ENCODE results near the gene KIAA1671. TPM values are rescaled to one million over a fixed set of nuclear protein-coding genes. Genes with fewer than 3 reads are reported as not detected.

The KIAA1671 gene
- total and polyA plus RNA-seq, 2 of the 13 experiments (the other 11 are each of a cell fraction or from before 2014, with no cell fraction given): 13.5 to 13.6 TPM

DNA sequence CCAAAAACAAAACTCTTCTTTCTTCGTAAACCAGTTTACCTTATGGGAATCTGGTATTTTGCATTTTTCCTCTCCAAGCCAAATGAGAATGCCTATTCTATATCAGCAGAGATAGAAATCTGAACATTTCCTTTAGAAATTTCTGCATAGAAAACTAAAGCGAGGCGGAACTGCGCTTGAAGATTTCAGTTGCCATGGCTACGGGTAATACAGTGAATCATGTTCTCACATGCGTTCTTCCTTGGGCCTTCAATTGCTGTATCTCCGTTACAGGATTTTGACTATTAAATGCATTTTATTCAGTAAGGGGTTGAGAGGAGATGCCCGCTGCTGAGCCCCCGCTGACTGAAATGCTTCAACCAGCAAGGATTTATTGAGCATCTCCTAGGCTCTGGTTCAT, 138.9 kb downstream of the KIAA1671 start:
- DNase-seq (ENCODE audit: low spot score) (no peak), FAIRE-seq (no peak), ATAC-seq (no peak)
- H3K4me2 ChIP-seq (ENCODE audit: low read depth, low read length): no peak overlapping the region
- peaks cover 14% of the 10 kb centered on the region for H3K4me1 ChIP-seq (ENCODE audit: insufficient read depth, low read length)
- no peaks in the 10 kb centered on the region for H3K27me3 ChIP-seq (ENCODE audit: control insufficient read depth in 1 of 2, insufficient read depth in 2 of 2, low read length in 2 of 2)
- CTCF ChIA-PET (ENCODE audit: low intra/inter-chr PET ratio, low total read pairs): no interaction called here
- intact Hi-C loops (cut with micrococcal nuclease; ENCODE audit: unreplicated experiment) (no loop called here), in situ Hi-C loops (cut with HindIII; ENCODE audit: extremely low pct_ligation_motif_present, low pct_unique_long_range_greater_than_20kb) (no loop called here)
- H3K79me2 ChIP-seq (ENCODE audit: insufficient read depth, low read length): no peaks in the 10 kb centered on the region
- WGBS (ENCODE audit: low lambda C conversion rate): 97% methylated on average over 9 of the region's 9 CpGs
- no peak overlapping the region for H3K27ac ChIP-seq (ENCODE audit: extremely low read length, insufficient read depth, low read length)
- H3K36me3 ChIP-seq (replicated peaks in 1 of 2; ENCODE audit: control insufficient read depth in 1 of 2, insufficient read depth in 2 of 2, low read length in 2 of 2): no peaks in the 10 kb centered on the region
- no peak overlapping the region for H3K4me3 ChIP-seq (replicated peaks in 1 of 3; ENCODE audit: insufficient read depth in 1 of 3, low read depth in 2 of 3, low read length in 3 of 3)
- H4K20me1 ChIP-seq (ENCODE audit: insufficient read depth, low read length): no peaks in the 10 kb centered on the region
- no peaks in the 10 kb centered on the region for H3K9me3 ChIP-seq (ENCODE audit: low read length)
- POLR2A ChIA-PET: no interaction called here
- BruUV-seq (replicated peaks): no TSS peak
- H2AFZ ChIP-seq (ENCODE audit: low read length): no peak overlapping the region
- no peak overlapping the region for H3K9ac ChIP-seq (ENCODE audit: insufficient read depth, low read depth, low read length)
- no peak for TF ChIP-seq KDM3A (CRISPR knock-in tag; IDR thresholded peaks at IDR 0.05; ENCODE audit: low read depth)
- no peak for TF ChIP-seq CBFB (CRISPR knock-in tag; IDR thresholded peaks at IDR 0.05)
- TF ChIP-seq RCOR2 (CRISPR knock-in tag; IDR thresholded peaks at IDR 0.05): no peak
- no peak for TF ChIP-seq HMGXB4 (CRISPR knock-in tag; IDR thresholded peaks at IDR 0.05; ENCODE audit: borderline replicate concordance in 1 of 2, low read depth in 1 of 2)
- TF ChIP-seq FOXJ3 (CRISPR knock-in tag; IDR thresholded peaks at IDR 0.05; ENCODE audit: borderline replicate concordance): no peak
- no peak for TF ChIP-seq REST (IDR thresholded peaks at IDR 0.05; ENCODE audit: borderline replicate concordance in 1 of 2, low read depth in 1 of 2, low read length in 2 of 2)
- TF ChIP-seq TERF1 (CRISPR knock-in tag; IDR thresholded peaks at IDR 0.05): no peak
- TF ChIP-seq RNF2 (conservative IDR thresholded peaks at IDR 0.05; ENCODE audit: low read depth): no peak
- no peak for TF ChIP-seq CHD4 (IDR thresholded peaks at IDR 0.05; ENCODE audit: borderline replicate concordance, low read length)
- no peak for TF ChIP-seq AGO1 (IDR thresholded peaks at IDR 0.05; ENCODE audit: low read depth, low read length, poor library complexity, severe bottlenecking)
- TF ChIP-seq SNAI1 (CRISPR knock-in tag; IDR thresholded peaks at IDR 0.05; ENCODE audit: borderline replicate concordance): no peak
- no peak for TF ChIP-seq ZNF292 (CRISPR knock-in tag; IDR thresholded peaks at IDR 0.05; ENCODE audit: borderline replicate concordance, low read depth)
- TF ChIP-seq STAG1 (CRISPR knock-in tag; IDR thresholded peaks at IDR 0.05): no peak
- TF ChIP-seq TBL1XR1 (IDR thresholded peaks at IDR 0.05; ENCODE audit: borderline replicate concordance, low read length, partially characterized antibody): no peak
- TF ChIP-seq PITX1 (CRISPR knock-in tag; IDR thresholded peaks at IDR 0.05): no peak
- TF ChIP-seq ZNF350 (CRISPR knock-in tag; IDR thresholded peaks at IDR 0.05; ENCODE audit: borderline replicate concordance, low read depth): no peak
